Erythroblast (primary cell): ENCODE measurements around the gene EXPH5.
A peak's percentile ranks its signal among the peaks of the same experiment; 100 is the strongest.

Experiments used
- DNase-seq, 2 experiments: peaks; one replicate each; lab custom pipeline; 2025; lab: John Stamatoyannopoulos, UW
- GATA1 ChIP-seq: IDR thresholded peaks from 2 replicates; pipeline ENCODE4 v1.6.1; 2011; ENCODE audit warnings: low read depth, mild to moderate bottlenecking, control low read depth, low read length, moderate library complexity
- POLR2A ChIP-seq: IDR thresholded peaks from 2 replicates; pipeline ENCODE4 v1.6.1; 2011; ENCODE audit warnings: mild to moderate bottlenecking, low read length

EXPH5 gene

GRCh38 chr11:108534274-108534882 is 59.2 kb downstream of the EXPH5 start:
- TF ChIP-seq GATA1: no peak
- TF ChIP-seq POLR2A: no peak
- DNase-seq: no peak

GRCh38 chr11:108530426-108530825 is 63.1 kb downstream of the EXPH5 start:
- no peak for TF ChIP-seq POLR2A
- no peak for TF ChIP-seq GATA1
- DNase-seq: no peak

GRCh38 chr11:108527382-108527781 is 66.2 kb downstream of the EXPH5 start:
- TF ChIP-seq POLR2A (no peak), GATA1 (no peak)
- DNase-seq: no peak

- no peak for TF ChIP-seq POLR2A
- TF ChIP-seq GATA1: no peak
- no peak for DNase-seq
These were observed 68.4 kb downstream of the EXPH5 start for GRCh38 chr11:108525161-108525560.

GRCh38 chr11:108524422-108524821 is 69.1 kb downstream of the EXPH5 start:
- TF ChIP-seq POLR2A (no peak), GATA1 (no peak)
- DNase-seq: no peak

- TF ChIP-seq GATA1 (no peak), POLR2A (no peak)
- DNase-seq: no peak
These were observed 71.2 kb downstream of the EXPH5 start for GRCh38 chr11:108522318-108522717.

- DNase-seq: no peak
- TF ChIP-seq GATA1 (no peak), POLR2A (no peak)
These were observed 75.0 kb downstream of the EXPH5 start for GRCh38 chr11:108518581-108518980.

GRCh38 chr11:108516125-108516524 is 77.4 kb downstream of the EXPH5 start:
- no peak for DNase-seq
- TF ChIP-seq GATA1 (no peak), POLR2A (no peak)

- no peak for TF ChIP-seq GATA1
- no peak for TF ChIP-seq POLR2A
- no peak for DNase-seq
These were observed 80.9 kb downstream of the EXPH5 start for GRCh38 chr11:108512708-108513107.

GRCh38 chr11:108511851-108512474 is 81.6 kb downstream of the EXPH5 start:
- DNase-seq: no peak
- no peak for TF ChIP-seq GATA1

- TF ChIP-seq POLR2A: no peak
- no peak for TF ChIP-seq GATA1
- DNase-seq: no peak
These were observed 84.6 kb downstream of the EXPH5 start for GRCh38 chr11:108508653-108509593.

- no peak for DNase-seq
- TF ChIP-seq POLR2A (no peak), GATA1 (no peak)
These were observed 92.2 kb downstream of the EXPH5 start for GRCh38 chr11:108501396-108501795.

GRCh38 chr11:108500721-108501120 is 92.8 kb downstream of the EXPH5 start:
- DNase-seq: peak; percentile 27 to 54
- TF ChIP-seq POLR2A (no peak), GATA1 (no peak)

GRCh38 chr11:108500169-108500568 is 93.4 kb downstream of the EXPH5 start:
- no peak for DNase-seq
- TF ChIP-seq GATA1: no peak
- TF ChIP-seq POLR2A: no peak
